HepG2 (cell line): Measurements from ENCODE around the gene CELF4.

Experiments used
- NFYB ChIP-seq: sonication (generic); formaldehyde crosslinking; IDR thresholded peaks from 2 replicates; pipeline ENCODE4 v1.4.0; 2020; ENCODE audit warnings: missing genetic modification reagents
- POLR2A ChIP-seq, 2 experiments: IDR thresholded peaks; 2 replicates each; pipeline ENCODE4 v1.6.1; 2011; ENCODE audit warnings: low read depth in 2 of 2, low read length in 2 of 2, mild to moderate bottlenecking in 1 of 2, moderate library complexity in 1 of 2; ENCODE audit not compliant: insufficient read depth in 1 of 2
- ZBTB21 ChIP-seq: sonication (generic); formaldehyde crosslinking; IDR thresholded peaks from 2 replicates; pipeline ENCODE4 v1.4.0; 2020; ENCODE audit warnings: missing genetic modification reagents
- ZFP37 ChIP-seq: sonication (generic); formaldehyde crosslinking; IDR thresholded peaks from 2 replicates; pipeline ENCODE4 v1.4.0; 2020; ENCODE audit warnings: missing genetic modification reagents, borderline replicate concordance
- TF ChIP-seq, protein P1 (sequence below): sonication (generic); formaldehyde crosslinking; IDR thresholded peaks from 2 replicates; pipeline ENCODE4 v1.5.0; 2020; ENCODE audit warnings: mild to moderate bottlenecking, missing genetic modification reagents, moderate library complexity

DNA sequence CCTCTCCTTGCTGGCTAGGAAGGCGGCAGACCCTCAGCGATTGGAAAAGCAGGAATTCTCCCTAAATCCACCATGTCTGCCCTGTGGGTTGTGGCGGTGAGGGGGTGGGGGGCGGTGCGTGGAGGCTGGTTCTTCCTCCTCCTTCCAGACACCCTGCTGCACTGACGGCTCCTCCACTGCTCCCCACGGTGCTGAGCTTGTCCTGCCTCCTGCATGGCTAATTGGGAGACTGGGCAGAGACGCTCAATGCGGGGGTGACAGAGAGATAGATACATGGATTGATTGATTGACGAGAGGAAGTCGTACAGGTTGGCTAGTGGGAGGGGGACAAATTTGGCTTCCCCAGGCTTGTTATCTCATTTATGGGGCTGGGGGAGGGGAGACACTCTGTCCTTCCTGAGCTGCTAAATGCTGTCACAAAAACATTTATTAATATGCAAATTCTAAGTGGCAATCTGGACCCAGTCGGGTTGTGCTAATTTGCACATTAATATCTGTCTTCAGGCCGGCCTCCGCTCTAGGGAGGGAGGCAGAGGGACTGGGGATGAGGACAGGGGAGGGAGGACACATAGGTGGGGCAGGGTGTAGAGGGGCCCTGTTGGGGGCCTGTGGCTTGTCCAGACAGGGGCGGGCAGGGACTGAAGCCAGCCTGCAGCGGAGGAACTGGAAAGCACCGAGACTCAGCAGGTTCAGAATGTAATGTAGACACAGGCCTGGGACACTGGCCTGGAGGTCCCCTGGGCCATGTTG is 181.6 kb downstream of the CELF4 start:
- TF ChIP-seq ZBTB21 (CRISPR knock-in tag), result no peak
- no peak for TF ChIP-seq NFYB (CRISPR knock-in tag)
- TF ChIP-seq POLR2A (IDR thresholded peaks at IDR 0.05; ENCODE audit: insufficient read depth in 1 of 2, low read depth in 2 of 2, low read length in 2 of 2), result no peak
- no peak for TF ChIP-seq ZFP37 (CRISPR knock-in tag)
- TF ChIP-seq, protein P1, sequence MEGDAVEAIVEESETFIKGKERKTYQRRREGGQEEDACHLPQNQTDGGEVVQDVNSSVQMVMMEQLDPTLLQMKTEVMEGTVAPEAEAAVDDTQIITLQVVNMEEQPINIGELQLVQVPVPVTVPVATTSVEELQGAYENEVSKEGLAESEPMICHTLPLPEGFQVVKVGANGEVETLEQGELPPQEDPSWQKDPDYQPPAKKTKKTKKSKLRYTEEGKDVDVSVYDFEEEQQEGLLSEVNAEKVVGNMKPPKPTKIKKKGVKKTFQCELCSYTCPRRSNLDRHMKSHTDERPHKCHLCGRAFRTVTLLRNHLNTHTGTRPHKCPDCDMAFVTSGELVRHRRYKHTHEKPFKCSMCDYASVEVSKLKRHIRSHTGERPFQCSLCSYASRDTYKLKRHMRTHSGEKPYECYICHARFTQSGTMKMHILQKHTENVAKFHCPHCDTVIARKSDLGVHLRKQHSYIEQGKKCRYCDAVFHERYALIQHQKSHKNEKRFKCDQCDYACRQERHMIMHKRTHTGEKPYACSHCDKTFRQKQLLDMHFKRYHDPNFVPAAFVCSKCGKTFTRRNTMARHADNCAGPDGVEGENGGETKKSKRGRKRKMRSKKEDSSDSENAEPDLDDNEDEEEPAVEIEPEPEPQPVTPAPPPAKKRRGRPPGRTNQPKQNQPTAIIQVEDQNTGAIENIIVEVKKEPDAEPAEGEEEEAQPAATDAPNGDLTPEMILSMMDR (CRISPR knock-in tag), result no peak
